ENCODE measurements around the gene ADNP.
"Not testable (repeated sequence)": the region's sequence is repeated elsewhere in the genome, so short reads cannot be mapped to it uniquely, and the experiment has no call there.

The ADNP gene

GRCh38 chr20:50931306-50932015, at the start of gene ADNP:
Gene ADNP (minus strand): TSS chr20:50931437. CDS start chr20:50903996, 27,441 bp downstream.
- peak within 1 kb of the TSS; percentile 91 for H3K9ac ChIP-seq (ENCODE audit: insufficient read length)
- DNase-seq (ENCODE audit: low read depth, low spot score) = no peak
- TF ChIP-seq POLR2AphosphoS5 (IDR thresholded peaks at IDR 0.05; ENCODE audit: borderline replicate concordance, low read depth, low read length) = peak; percentile 76
- no peak for TF ChIP-seq FOXP2 (optimal IDR thresholded peaks at IDR 0.05; ENCODE audit: control extremely low read depth, extremely low read length, insufficient read depth)
- H3K9me3 ChIP-seq (ENCODE audit: low read depth, low read length) = no peaks in the 10 kb centered on the region
- H3K27ac ChIP-seq = peak within 1 kb of the TSS; percentile 98
- H3K4me3 ChIP-seq = peak within 1 kb of the TSS; percentile 91
- peaks cover 60% of the 10 kb centered on the region for H3K36me3 ChIP-seq (ENCODE audit: insufficient read depth, low read length)

- H3K4me3 ChIP-seq = no peak overlapping the region
- H3K36me3 ChIP-seq (ENCODE audit: insufficient read depth, low read length) = no peaks in the 10 kb centered on the region
- no peak overlapping the region for H3K9ac ChIP-seq (ENCODE audit: insufficient read length)
- no peak for DNase-seq (ENCODE audit: low read depth, low spot score)
- no peak overlapping the region for H3K27ac ChIP-seq
- H3K9me3 ChIP-seq (ENCODE audit: low read depth, low read length) = no peaks in the 10 kb centered on the region
- TF ChIP-seq POLR2AphosphoS5 (IDR thresholded peaks at IDR 0.05; ENCODE audit: borderline replicate concordance, low read depth, low read length) (no peak), FOXP2 (optimal IDR thresholded peaks at IDR 0.05; ENCODE audit: control extremely low read depth, extremely low read length, insufficient read depth) (no peak), EZH2 (IDR thresholded peaks at IDR 0.05) (no peak)
Measured at GRCh38 chr20:50980071-50980681, 48.9 kb upstream of the ADNP start.

DNA sequence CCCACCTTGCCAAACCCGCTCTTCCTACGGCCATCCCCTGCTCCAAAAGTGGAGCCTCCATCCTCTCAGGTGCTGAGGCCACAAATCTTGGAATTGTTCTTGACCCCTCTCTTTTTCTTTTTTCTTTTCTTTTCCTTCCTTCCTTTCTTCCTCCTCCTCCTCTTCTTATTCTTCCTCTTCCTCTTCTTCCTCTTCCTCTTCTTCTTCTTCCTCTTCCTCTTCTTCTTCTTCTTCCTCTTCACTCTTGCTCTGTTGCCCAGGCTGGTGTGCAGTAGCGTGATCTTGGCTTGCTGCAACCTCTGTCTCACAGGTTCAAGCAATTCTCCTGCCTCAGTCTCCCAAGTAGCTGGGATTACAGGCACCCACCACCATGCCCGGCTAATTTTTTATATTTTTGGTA, 47.3 kb upstream of the ADNP start:
- not testable (repeated sequence) for H3K27ac ChIP-seq; H3K4me3 ChIP-seq; H3K36me3 ChIP-seq (ENCODE audit: insufficient read depth, low read length); H3K9ac ChIP-seq (ENCODE audit: insufficient read length); H3K9me3 ChIP-seq (ENCODE audit: low read depth, low read length); DNase-seq (ENCODE audit: low read depth, low spot score)

DNA sequence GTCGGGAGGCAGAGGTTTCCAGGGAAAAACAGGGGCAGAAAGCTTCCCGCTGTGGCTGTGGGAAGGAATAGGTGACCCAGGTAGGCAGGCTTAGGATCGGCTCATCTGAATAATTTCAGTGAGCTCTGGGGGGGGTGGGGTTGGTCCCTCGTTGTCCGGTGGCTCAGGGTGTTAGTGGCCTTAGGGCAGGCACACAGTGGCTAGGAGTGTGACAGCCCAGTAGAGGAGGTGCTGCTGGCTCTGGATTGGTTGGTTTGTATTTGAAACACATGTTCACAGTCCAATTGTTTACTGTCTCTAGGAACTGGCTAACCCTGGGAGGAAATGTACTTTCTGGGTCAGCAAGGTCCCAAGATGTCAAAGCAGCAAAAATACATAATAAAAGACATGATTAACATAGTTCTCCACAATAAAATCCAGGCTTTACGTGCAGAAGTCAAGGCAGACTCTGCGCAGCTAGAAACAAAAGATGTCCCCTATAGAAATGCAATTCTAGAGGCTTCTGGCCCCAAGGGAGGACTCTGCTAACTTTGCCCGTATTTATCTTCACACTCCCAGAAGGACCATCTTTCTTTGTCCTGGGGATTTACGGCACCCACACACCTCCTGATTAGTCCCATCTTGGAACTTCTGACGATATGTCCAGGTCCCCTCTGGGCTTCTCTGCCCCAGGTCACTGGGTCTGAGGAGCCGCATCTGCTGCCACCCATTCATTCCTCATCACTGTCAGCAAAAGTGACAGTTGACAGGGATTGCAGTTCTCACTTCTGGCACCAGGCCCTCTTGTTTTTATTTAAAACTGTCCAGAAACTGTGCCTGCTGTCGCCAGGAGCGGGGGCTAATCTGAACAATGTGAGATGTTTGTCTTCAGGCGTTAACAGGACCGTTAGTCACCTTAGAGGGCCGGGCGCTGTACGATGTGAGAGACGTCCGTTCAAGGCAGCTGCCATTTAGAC, 46.1 kb upstream of the ADNP start:
- H3K9ac ChIP-seq (ENCODE audit: insufficient read length) = no peak overlapping the region
- H3K4me3 ChIP-seq = no peak overlapping the region
- no peaks in the 10 kb centered on the region for H3K9me3 ChIP-seq (ENCODE audit: low read depth, low read length)
- no peaks in the 10 kb centered on the region for H3K36me3 ChIP-seq (ENCODE audit: insufficient read depth, low read length)
- no peak for TF ChIP-seq EZH2 (IDR thresholded peaks at IDR 0.05)
- TF ChIP-seq FOXP2 (optimal IDR thresholded peaks at IDR 0.05; ENCODE audit: control extremely low read depth, extremely low read length, insufficient read depth) = no peak
- TF ChIP-seq POLR2AphosphoS5 (IDR thresholded peaks at IDR 0.05; ENCODE audit: borderline replicate concordance, low read depth, low read length) = no peak
- no peak for DNase-seq (ENCODE audit: low read depth, low spot score)
- H3K27ac ChIP-seq = no peak overlapping the region

- H3K36me3 ChIP-seq (ENCODE audit: insufficient read depth, low read length) = no peaks in the 10 kb centered on the region
- no peaks in the 10 kb centered on the region for H3K9me3 ChIP-seq (ENCODE audit: low read depth, low read length)
- H3K27ac ChIP-seq = no peak overlapping the region
- TF ChIP-seq FOXP2 (optimal IDR thresholded peaks at IDR 0.05; ENCODE audit: control extremely low read depth, extremely low read length, insufficient read depth) = no peak
- no peak for TF ChIP-seq POLR2AphosphoS5 (IDR thresholded peaks at IDR 0.05; ENCODE audit: borderline replicate concordance, low read depth, low read length)
- no peak for TF ChIP-seq EZH2 (IDR thresholded peaks at IDR 0.05)
- H3K4me3 ChIP-seq = no peak overlapping the region
- H3K9ac ChIP-seq (ENCODE audit: insufficient read length) = no peak overlapping the region
- DNase-seq (ENCODE audit: low read depth, low spot score) = no peak
Measured at GRCh38 chr20:50975701-50976330, 44.6 kb upstream of the ADNP start.

- no peak for DNase-seq (ENCODE audit: low read depth, low spot score)
- no peak overlapping the region for H3K9ac ChIP-seq (ENCODE audit: insufficient read length)
- H3K36me3 ChIP-seq (ENCODE audit: insufficient read depth, low read length) = no peaks in the 10 kb centered on the region
- H3K27ac ChIP-seq = no peak overlapping the region
- no peak overlapping the region for H3K4me3 ChIP-seq
- no peak for TF ChIP-seq EZH2 (IDR thresholded peaks at IDR 0.05)
- TF ChIP-seq FOXP2 (optimal IDR thresholded peaks at IDR 0.05; ENCODE audit: control extremely low read depth, extremely low read length, insufficient read depth) = no peak
- TF ChIP-seq POLR2AphosphoS5 (IDR thresholded peaks at IDR 0.05; ENCODE audit: borderline replicate concordance, low read depth, low read length) = no peak
- no peaks in the 10 kb centered on the region for H3K9me3 ChIP-seq (ENCODE audit: low read depth, low read length)
Measured at GRCh38 chr20:50969912-50970311, 38.7 kb upstream of the ADNP start.

GRCh38 chr20:50969435-50969834, 38.2 kb upstream of the ADNP start:
- H3K9me3 ChIP-seq (ENCODE audit: low read depth, low read length) = no peaks in the 10 kb centered on the region
- TF ChIP-seq FOXP2 (optimal IDR thresholded peaks at IDR 0.05; ENCODE audit: control extremely low read depth, extremely low read length, insufficient read depth) = no peak
- TF ChIP-seq POLR2AphosphoS5 (IDR thresholded peaks at IDR 0.05; ENCODE audit: borderline replicate concordance, low read depth, low read length) = no peak
- no peak for TF ChIP-seq EZH2 (IDR thresholded peaks at IDR 0.05)
- H3K9ac ChIP-seq (ENCODE audit: insufficient read length) = no peak overlapping the region
- no peak overlapping the region for H3K4me3 ChIP-seq
- no peaks in the 10 kb centered on the region for H3K36me3 ChIP-seq (ENCODE audit: insufficient read depth, low read length)
- H3K27ac ChIP-seq = no peak overlapping the region
- DNase-seq (ENCODE audit: low read depth, low spot score) = no peak

DNA sequence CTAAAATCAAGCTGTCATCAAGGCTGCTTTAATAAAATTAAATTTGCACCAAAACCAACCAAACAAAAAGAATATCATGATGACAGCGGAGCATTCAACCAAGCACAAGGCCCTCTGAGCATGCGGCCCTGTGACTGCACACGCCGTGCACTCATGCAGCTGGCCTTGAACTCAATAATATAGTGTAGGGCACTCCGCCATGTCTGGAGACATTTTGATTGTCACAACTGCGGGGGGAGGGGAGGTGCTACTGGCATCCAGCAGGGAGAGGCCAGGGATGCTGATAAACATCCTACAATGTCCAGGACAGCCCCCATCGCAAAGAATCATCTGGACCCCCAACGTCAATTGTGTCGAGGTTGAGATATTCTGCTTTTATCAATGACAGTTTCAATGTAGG, 37.1 kb upstream of the ADNP start:
- H3K4me3 ChIP-seq = no peak overlapping the region
- TF ChIP-seq POLR2AphosphoS5 (IDR thresholded peaks at IDR 0.05; ENCODE audit: borderline replicate concordance, low read depth, low read length) (no peak), FOXP2 (optimal IDR thresholded peaks at IDR 0.05; ENCODE audit: control extremely low read depth, extremely low read length, insufficient read depth) (no peak), EZH2 (IDR thresholded peaks at IDR 0.05) (no peak)
- no peak overlapping the region for H3K27ac ChIP-seq
- no peak overlapping the region for H3K9ac ChIP-seq (ENCODE audit: insufficient read length)
- H3K36me3 ChIP-seq (ENCODE audit: insufficient read depth, low read length) = no peaks in the 10 kb centered on the region
- H3K9me3 ChIP-seq (ENCODE audit: low read depth, low read length) = no peaks in the 10 kb centered on the region
- no peak for DNase-seq (ENCODE audit: low read depth, low spot score)
